Ovary (tissue), 9 donors: Measurements from ENCODE around the gene ZER1. TPM values are rescaled to one million over a fixed set of nuclear protein-coding genes. Genes with fewer than 3 reads are reported as not detected.
"Not testable (repeated sequence)": the region's sequence is repeated elsewhere in the genome, so short reads cannot be mapped to it uniquely, and the experiment has no call there.

ENCODE experiments used
- DNase-seq, 5 donors: peaks; one replicate each; pipeline ENCODE4 v3.0.0-alpha.2; 2019 to 2020
- H3K27ac ChIP-seq, 2 donors: fragments of 200-600 bp; one replicate each; pipeline versions ENCODE4 v1.5.1 to v1.8.0; 2019 to 2022
- H3K27me3 ChIP-seq: fragments of 200-600 bp; one replicate; pipeline ENCODE4 v1.8.0; 2022
- H3K36me3 ChIP-seq: fragments of 200-600 bp; sonication (generic); one replicate; pipeline ENCODE4 v1.5.1; 2019
- H3K4me1 ChIP-seq: one replicate; pipeline ENCODE4 v1.8.1; 2013; ENCODE audit warnings: mild to moderate bottlenecking, moderate library complexity; ENCODE audit not compliant: insufficient read depth
- H3K4me3 ChIP-seq: fragments of 200-600 bp; sonication (generic); one replicate; pipeline ENCODE4 v1.5.1; 2017
- H3K9me3 ChIP-seq, 2 donors: fragments of 200-600 bp in 1 of 2; sonication (generic) in 1 of 2; one replicate each; pipeline versions ENCODE4 v1.5.1 to v1.8.1; 2013 to 2019; ENCODE audit warnings: mild to moderate bottlenecking in 1 of 2, moderate library complexity in 1 of 2
- EP300 ChIP-seq: sonication (generic); formaldehyde crosslinking; IDR thresholded peaks from one replicate; pipeline ENCODE4 v1.6.1; 2017; ENCODE audit warnings: antibody characterized with exemption
- POLR2A ChIP-seq: fragments of 450-650 bp; IDR thresholded peaks from one replicate; pipeline ENCODE4 v1.6.1; 2017; ENCODE audit warnings: antibody characterized with exemption, mild to moderate bottlenecking, moderate library complexity
- WGBS, 3 donors: extraction: QIAGEN DNeasy Blood & Tissue Kit in 1 of 3; methylation state at CpG; one replicate each; pipeline versions ENCODE4 v1.1.5 to v1.1.7; 2013 to 2017; 5-methylcytosine and 5-hydroxymethylcytosine counted together
- intact Hi-C, 4 donors: fragments of 100-400 bp; cut with DNase I; formaldehyde crosslinking; loops; one replicate each; pipeline versions ENCODE4 v1.11.0 to v1.15.1; 2022 to 2023
- polyA plus RNA-seq, 2 donors: library from polyadenylated mRNA; stranded (reverse); fragments of 200-250 nt in 1 of 2; fragments of 350-450 nt in 1 of 2; fragmentation: Illumina TruSeq in 1 of 2; extraction: RNeasy Lipid Tissue Mini Kit (QIAGEN cat#74804) in 1 of 2; gene quantifications; one replicate each; pipeline ENCODE4 v1.2.3, GENCODE V29; 2013 to 2014
- total RNA-seq, 7 donors: library from RNA; depleted of rRNA in 2 of 7; stranded (reverse); fragments of >200 nt in 2 of 7; fragmentation: NEBNext Ultra II Directional in 3 of 7; extraction: Animal tissue kit (Norgen Biotek cat#: 25700) in 3 of 7; gene quantifications; one replicate each; pipeline versions ENCODE4 v1.1.0 to v1.2.4, GENCODE V29; 2016 to 2023
- TF ChIP-seq, protein P1 (sequence below), 3 donors: fragments of 450-650 bp in 2 of 3; fragments of 200-600 bp in 1 of 3; IDR thresholded peaks; one replicate each; pipeline versions ENCODE4 v1.5.1 to v1.8.0; 2016 to 2022; ENCODE audit warnings: antibody characterized with exemption in 3 of 3, mild to moderate bottlenecking in 1 of 3
- donor health status: DM: no; HTN: no; CAD: no; lungs with moderate emphysema.
- donor health status: DM: no; HTN: no; CAD: no.
- donor health status: Bipolar disorder and iron deficiency.
- donor health status: DM: yes; HTN: yes; CAD: no.
- donor health status: DM: no; HTN: no; CAD: no.
- donor health status: DM: yes; HTN: yes; CAD: no.

ZER1 gene
- total and polyA plus RNA-seq, 9 donors, result 16.3 to 46.1 (median 34.0) TPM

DNA sequence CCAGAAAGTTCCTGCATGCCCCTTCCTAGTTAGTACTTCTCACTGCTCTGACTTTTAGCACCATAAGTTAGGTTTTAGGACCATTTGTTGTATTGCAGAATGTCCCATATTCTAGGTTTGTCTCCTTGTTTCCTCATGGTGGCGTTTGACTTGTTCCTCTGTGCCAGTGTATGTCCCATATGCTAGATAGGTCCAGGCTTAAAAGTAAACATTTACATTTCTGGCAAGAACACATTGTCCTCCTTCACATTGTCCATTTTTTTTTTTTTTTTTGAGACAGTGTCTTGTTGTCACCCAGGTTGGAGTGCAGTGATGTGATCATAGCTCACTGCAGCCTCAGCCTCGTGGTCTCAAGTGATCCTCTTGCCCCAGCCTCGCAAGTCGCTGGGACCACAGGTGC lies 30.8 kb upstream of the ZER1 start:
- 94 to 95% (median 94%) methylated on average over 4 of the region's 4 CpGs for WGBS, 3 donors
- Histone ChIP-seq H3K4me1 (no peaks in the 10 kb centered on the region), H3K36me3 (no peaks in the 10 kb centered on the region), H3K4me3 (no peak overlapping the region), H3K9me3 (no peaks in the 10 kb centered on the region), H3K27me3 (no peaks in the 10 kb centered on the region), H3K27ac (no peak overlapping the region)
- TF ChIP-seq, protein P1, sequence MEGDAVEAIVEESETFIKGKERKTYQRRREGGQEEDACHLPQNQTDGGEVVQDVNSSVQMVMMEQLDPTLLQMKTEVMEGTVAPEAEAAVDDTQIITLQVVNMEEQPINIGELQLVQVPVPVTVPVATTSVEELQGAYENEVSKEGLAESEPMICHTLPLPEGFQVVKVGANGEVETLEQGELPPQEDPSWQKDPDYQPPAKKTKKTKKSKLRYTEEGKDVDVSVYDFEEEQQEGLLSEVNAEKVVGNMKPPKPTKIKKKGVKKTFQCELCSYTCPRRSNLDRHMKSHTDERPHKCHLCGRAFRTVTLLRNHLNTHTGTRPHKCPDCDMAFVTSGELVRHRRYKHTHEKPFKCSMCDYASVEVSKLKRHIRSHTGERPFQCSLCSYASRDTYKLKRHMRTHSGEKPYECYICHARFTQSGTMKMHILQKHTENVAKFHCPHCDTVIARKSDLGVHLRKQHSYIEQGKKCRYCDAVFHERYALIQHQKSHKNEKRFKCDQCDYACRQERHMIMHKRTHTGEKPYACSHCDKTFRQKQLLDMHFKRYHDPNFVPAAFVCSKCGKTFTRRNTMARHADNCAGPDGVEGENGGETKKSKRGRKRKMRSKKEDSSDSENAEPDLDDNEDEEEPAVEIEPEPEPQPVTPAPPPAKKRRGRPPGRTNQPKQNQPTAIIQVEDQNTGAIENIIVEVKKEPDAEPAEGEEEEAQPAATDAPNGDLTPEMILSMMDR (IDR thresholded peaks at IDR 0.05), result no peak
- no peak for TF ChIP-seq EP300
- TF ChIP-seq POLR2A, result no peak
- DNase-seq, result no peak
- intact Hi-C loops, result no loop called here

DNA sequence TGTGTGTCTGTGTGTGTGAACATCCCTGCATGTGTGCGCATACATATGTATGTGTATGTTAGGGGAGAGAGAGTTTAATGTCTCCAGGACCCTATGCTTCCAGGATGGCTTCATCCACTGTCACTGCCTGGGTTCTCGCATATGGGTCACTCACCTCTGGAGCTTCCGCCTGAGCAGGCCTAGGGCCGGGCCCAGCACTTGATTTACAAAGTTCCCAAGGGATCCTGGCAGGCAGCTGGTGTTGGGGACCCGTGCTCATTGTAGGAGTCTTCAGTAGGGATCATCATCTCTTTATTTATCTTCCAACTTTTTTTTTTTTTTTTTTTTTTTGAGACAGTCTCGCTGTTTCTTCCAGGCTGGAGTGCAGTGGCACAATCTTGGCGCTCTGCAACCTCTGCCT lies 28.3 kb upstream of the ZER1 start:
- Histone ChIP-seq H3K9me3 (no peaks in the 10 kb centered on the region), H3K4me1 (no peaks in the 10 kb centered on the region), H3K4me3 (no peak overlapping the region), H3K27me3 (no peaks in the 10 kb centered on the region), H3K27ac (no peak overlapping the region), H3K36me3 (no peaks in the 10 kb centered on the region)
- TF ChIP-seq POLR2A, result no peak
- intact Hi-C loops, result no loop called here
- WGBS, 3 donors, result 84 to 91% (median 90%) methylated on average over 7 of the region's 7 CpGs
- no peak for DNase-seq

DNA sequence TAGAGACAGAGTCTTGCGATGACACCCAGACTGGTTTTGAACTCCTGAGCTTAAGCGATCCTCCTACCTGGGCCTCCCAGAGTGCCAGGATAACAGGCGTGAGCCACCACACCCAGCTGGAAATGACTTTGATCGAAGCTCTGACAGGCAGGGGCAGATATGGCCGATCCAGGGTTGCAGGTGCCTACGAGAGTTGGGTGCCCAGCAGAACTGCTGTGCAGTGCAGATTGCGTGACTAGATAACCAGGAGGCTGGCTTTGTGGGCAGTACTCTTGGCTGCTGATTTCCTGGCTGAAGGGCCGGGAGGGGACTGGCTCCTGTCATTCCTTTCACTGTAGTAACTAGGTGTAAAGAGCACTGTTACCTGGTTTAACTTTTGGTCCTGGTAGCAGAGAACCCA lies 27.2 kb upstream of the ZER1 start:
- Histone ChIP-seq H3K36me3 (no peaks in the 10 kb centered on the region), H3K9me3 (no peaks in the 10 kb centered on the region), H3K4me3 (no peak overlapping the region), H3K27ac (no peak overlapping the region), H3K27me3 (no peaks in the 10 kb centered on the region), H3K4me1 (no peaks in the 10 kb centered on the region)
- intact Hi-C loops, result no loop called here
- TF ChIP-seq EP300 (no peak), POLR2A (no peak)
- TF ChIP-seq, protein P1 (IDR thresholded peaks at IDR 0.05), result no peak
- 82 to 90% (median 82%) methylated on average over 8 of the region's 8 CpGs for WGBS, 3 donors
- no peak for DNase-seq

DNA sequence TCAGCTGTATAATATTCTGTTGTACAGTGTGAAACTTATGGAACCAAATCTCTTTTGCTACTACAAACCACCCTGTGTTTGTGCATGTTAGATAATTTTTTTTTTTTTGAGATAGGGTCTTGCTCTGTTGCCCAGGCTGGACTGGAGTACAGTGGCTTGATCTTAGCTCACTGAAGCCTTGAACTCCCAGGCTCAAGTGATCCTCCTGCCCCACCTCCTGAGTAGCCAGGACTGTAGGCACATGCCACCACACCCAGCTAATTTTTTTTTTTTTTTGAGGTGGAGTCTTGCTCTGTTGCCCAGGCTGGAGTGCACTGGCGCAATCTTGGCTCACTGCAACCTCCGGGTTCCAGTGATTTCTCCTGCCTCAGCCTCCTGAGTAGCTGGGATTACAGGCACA lies 23.2 kb upstream of the ZER1 start:
- intact Hi-C loops, result not testable (repeated sequence)
- WGBS, 3 donors, result 41 to 44% (median 43%) methylated on average over 2 of the region's 2 CpGs

DNA sequence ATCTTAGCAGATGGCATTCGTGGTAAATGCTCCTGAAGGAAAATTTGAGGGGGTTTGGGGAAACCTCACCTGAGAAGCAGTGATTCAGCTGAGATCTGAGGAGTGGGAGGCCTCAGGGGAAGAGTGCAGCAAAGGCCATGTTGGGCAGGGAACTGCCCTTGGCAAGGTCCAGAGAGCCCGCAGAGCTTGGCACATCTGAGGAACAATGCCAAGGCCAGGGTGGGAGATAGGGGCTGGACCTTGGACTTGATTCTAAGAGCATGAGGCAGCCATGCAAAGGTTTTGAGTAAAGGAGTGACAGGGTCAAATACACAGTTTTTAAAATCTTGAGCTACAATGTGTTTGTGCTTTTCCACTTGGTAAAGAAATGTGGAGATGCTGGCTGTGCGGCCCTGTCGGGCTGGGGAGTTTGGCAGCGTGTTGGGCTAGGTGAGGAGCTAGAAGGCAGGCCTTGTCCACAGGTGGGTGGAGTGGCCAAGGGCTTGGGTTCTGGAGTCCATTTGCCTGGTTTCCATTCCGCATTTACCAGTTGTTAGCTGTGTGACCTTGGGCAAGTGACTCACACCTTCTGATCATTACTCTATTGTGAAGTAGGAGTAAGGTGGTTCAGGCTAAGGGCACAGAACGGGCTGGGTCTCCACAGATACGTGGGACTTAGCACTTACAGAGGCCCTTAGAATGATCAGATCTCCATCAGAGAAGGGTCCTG lies 21.4 kb upstream of the ZER1 start:
- intact Hi-C loops, result no loop called here
- no peaks in the 10 kb centered on the region for H3K36me3 ChIP-seq
- no peaks in the 10 kb centered on the region for H3K27me3 ChIP-seq
- H3K4me3 ChIP-seq, result no peak overlapping the region
- H3K9me3 ChIP-seq, result no peaks in the 10 kb centered on the region
- TF ChIP-seq EP300, result no peak
- no peak for TF ChIP-seq POLR2A
- TF ChIP-seq, protein P1 (IDR thresholded peaks at IDR 0.05), result no peak
- DNase-seq, result no peak
- H3K4me1 ChIP-seq, result peaks cover 1% of the 10 kb centered on the region
- 79 to 80% (median 80%) methylated on average over 8 of the region's 8 CpGs for WGBS, 3 donors
- no peak overlapping the region for H3K27ac ChIP-seq

More for the DNA sequence above, 23.2 kb upstream of the ZER1 start:
- not testable (repeated sequence) for DNase-seq, H3K27me3 ChIP-seq, H3K4me1 ChIP-seq, H3K9me3 ChIP-seq, H3K36me3 ChIP-seq, H3K4me3 ChIP-seq, H3K27ac ChIP-seq
